Middle frontal gyrus (tissue), 1 donor: ENCODE results near the gene CFAP91.
A peak's percentile ranks its signal among the peaks of the same experiment; 100 is the strongest.

Source experiments
- DNase-seq: peaks from one replicate; pipeline ENCODE4 v3.0.0-alpha.2; 2015; ENCODE audit warnings: low spot score; ENCODE audit errors: extremely low spot score

CFAP91 gene

DNA sequence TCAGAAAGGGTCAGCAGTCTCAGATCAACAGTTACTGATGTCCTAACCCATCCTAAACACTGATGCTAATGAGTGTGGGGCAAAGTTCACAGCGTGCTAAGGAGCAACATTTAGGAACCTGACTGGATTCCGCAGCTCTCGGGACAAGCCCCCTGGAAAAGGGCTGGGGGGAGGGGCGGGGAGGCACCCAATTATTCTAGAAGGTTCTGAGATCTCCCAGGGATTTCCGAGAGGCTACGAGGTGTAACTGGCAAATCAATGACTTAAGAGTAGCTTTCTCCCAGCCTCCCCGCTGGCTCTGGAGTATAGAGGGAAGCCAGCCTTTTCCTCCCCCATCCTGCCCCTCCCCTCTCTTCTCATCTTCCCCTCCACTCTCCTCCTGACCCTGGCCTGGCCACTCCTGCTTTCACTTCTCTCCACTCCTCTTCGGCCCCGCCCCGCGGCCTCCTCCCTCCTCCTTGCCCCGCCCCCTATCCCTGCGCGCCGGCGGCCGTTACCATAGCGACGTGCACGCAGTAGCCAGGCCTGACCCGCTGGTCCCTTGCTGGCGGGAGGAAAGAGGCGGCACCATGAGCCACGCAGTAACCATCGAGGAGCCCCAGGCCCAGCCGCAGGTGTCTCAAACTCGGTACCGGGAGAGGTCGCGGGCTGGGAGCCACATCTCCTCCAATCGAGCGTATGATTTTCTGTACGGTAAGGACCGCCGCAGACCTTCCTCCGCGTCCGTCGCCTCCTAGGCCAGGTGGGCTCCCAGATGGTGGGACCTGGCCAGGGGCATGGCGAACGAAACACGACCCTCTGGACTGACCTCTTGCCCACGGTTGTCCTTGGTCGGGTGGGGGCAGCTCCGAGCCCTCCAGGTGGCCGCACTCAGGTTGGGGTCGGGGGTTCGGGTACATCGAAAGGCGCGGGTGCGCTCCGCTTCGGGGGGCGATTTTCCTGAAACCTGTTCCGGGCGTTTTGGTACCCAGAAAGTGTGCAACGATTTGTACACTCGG is at the start of gene CFAP91:
CFAP91 (plus strand) TSS at position 493 of the 998 bp plus-strand sequence; CDS start at position 570, 77 bp downstream.
- peak; percentile 79 for DNase-seq

DNA sequence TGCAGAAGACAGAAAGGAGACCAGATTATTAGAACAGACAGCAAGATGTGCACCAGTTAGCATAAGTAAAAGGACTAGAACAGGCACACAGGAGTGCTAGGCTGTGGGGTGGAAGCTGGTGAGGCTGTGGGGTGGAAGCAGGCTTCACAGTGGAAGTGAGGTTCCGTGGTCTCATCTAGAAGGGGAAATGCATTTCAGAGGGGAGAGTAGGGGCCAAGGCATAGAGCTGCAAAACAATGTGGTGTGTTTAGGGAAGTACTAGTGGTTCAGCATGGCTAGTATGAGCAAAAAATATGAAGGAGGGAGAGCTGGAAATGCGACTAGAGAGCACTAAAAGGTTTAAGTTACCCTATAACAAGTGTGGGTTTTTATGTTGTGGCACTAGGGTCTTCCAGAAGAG is 48.9 kb upstream of the CFAP91 start:
- DNase-seq: no peak

DNA sequence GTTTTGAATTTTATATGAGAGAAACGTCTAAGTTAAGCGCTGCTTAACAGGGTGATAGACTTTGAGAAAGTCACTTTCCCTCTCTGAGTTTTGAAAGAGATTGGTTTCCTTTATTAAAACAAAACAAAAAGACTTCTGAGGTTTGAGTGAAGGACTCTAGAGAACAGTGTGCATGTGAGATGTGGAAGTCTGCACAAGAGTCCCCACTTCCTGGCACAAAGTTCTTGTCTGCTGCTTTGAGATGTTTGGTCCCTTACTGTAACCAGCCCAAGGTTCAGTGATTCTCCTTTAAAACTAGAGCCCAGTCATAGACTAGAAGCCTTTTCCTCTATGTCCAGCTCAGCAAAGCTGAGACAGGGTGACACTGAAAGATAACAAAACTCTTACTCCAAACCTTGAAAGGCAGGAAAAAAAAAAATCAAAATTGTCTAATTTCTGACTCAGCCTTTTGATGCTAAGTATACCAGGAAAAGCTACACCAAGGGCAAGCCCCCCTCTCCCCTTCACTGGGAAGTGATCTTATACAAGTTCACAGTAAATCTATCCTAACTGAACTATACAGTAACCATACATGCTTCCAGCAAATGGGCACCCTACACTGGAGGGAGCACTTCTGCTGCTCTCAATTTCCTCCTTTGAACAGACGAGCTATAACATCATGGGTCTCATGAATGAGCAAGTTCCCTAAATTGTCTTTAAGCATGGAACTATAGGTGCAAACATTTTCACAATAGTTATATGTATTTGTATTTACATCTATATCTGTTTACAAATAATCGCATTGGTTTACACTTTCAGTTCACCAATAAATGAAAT is 44.7 kb upstream of the CFAP91 start:
- no peak for DNase-seq

- no peak for DNase-seq
These were observed 43.8 kb upstream of the CFAP91 start for GRCh38 chr3:119658994-119659393.

GRCh38 chr3:119659606-119660291 is 43.1 kb upstream of the CFAP91 start:
- no peak for DNase-seq

- no peak for DNase-seq
These were observed 42.1 kb upstream of the CFAP91 start, which contains the start of gene POPDC2 for GRCh38 chr3:119660474-119661440. Gene POPDC2 (minus strand): TSS chr3:119660589. CDS start chr3:119660423, 166 bp downstream.

DNA sequence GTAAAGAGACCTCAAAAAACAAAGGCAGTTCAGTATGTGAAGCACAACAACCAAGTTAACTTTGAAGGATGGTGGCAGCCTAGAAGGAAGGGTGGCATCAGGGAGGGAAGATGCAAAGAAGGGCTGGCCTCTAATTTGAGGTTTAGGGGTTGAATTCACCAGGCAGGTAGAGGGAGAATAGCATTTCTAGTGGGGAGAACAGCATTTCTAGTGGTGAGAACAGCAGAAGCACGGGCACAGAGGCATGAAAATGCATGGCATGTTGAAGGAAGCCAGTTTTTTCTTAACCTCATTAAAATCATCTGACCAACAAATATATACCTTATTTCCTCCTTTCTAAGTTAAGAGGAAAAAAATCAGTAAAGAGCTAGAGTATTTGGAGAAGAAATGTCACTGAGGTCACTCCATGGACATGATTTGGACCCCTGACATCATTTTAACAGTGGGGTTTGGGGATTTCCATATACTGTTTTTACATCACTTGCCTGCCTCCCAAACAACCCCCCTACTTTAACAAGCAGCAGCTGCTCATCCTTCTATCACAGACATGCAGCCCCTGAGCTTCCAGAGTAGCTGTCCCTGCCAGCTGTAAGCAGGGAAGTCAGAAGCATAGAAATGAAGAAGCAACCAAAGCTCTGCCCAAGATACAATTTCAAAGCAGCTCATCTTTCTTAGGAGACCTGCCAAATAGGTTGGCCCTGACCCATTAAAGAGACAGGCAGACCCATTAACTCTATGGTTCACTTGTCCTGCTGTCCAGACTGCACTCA is 40.0 kb upstream of the CFAP91 start:
- no peak for DNase-seq

DNA sequence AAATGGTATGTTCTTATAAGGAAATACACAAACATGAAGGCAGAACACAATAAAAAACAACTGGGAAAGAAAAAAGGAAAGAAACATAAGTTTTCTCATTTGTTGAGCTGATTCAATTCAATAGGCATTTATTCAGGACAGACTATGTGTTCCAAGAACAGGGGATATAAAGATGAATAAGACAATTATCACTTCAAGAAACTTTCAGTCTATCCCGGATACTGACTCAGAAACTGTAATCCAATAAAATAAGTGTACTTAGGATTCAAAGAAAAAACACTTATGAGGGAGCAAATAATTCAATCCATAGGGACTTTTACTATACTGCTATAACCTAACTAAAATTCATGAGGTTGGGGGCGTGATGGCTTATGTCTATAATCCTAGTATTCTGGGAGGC is 38.9 kb upstream of the CFAP91 start:
- DNase-seq: no peak

- no peak for DNase-seq
These were observed 38.5 kb upstream of the CFAP91 start for GRCh38 chr3:119664370-119664769.

DNA sequence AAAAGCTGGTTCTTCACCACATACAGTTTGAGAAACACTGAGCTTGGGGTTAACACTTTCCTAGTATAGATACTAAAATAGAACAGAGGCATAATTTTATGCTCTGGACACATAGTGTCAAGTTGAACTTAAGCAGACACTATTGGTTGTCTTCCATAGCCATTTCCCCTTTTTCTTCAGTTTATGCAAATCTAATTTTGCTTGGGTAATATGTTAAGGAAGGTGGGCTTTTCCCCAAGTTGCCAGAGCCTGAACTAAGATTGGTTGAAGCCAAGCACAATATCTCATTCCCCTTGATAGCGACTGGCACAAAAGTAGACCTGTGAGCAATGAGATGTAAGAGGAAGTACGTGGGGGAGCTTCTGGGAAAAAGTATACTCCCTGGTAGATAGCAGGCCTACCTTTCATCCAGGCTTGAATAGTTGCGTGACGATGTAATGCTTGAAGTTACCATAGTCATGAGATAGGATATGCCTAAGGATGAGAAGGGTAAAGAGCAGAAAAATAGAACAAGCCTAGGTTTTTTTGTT is 37.9 kb upstream of the CFAP91 start:
- DNase-seq: no peak

DNA sequence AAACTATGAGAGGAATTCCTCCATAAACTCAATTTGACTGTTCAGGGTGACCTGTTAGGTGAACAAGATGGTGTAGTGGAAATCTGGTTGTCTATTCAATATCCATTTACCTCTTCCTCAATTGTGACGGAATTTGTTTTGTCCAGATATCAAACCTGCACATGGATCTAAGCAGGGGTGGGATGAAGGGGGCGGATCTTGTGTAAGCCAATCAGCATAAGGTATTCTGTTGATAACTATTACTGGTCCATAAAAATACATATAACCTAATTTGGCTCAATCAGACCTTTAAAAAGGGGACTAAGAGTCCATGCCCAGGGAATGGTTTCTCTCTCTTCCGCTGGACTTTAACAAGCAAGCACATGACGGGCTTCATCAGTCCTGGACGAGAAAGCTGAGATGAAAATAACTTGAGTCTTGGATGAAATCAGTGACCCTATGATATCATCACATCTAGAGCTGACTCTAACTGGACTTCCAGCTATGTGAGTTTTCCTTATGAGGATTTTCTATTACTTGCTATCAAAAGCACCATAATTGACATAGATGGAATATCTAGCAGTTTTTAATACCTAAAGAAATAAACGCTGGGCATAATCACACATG is 36.8 kb upstream of the CFAP91 start:
- no peak for DNase-seq

DNA sequence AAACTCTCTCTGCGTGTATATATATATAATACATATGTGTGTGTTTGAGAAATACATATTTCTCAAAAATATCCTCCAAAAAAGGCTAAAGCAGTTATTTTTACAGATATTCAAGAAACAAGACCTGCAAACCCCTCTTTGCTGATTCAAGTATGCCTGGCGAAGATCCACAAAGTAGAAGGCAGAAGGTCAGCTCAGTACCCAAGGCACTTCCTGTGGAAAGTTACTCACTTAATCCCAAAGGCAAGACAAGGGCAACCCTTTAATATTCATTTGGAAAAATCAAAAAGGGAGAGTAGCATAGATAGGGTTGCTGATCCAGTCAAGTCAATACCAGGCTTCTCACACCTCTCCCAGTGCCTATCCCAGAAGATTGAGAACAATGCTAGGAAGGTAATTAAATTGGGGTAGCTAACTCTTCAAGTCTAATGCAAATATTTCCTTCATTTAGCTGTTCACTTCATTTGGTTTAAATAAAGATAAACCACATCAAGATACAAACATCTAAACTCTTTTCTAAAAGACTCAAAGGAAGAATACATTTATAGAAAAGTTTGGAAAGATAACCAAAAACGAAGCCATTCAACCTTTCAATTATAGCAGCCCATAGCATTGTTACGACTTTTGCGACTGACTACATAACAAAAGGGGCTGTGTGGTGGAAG is 32.8 kb upstream of the CFAP91 start:
- DNase-seq: no peak

GRCh38 chr3:119672776-119673175 is 30.0 kb upstream of the CFAP91 start:
- no peak for DNase-seq

GRCh38 chr3:119673875-119674274 is 28.9 kb upstream of the CFAP91 start:
- DNase-seq: no peak

- no peak for DNase-seq
These were observed 27.5 kb upstream of the CFAP91 start for GRCh38 chr3:119675188-119675874.

GRCh38 chr3:119676020-119676419 is 26.8 kb upstream of the CFAP91 start:
- no peak for DNase-seq

DNA sequence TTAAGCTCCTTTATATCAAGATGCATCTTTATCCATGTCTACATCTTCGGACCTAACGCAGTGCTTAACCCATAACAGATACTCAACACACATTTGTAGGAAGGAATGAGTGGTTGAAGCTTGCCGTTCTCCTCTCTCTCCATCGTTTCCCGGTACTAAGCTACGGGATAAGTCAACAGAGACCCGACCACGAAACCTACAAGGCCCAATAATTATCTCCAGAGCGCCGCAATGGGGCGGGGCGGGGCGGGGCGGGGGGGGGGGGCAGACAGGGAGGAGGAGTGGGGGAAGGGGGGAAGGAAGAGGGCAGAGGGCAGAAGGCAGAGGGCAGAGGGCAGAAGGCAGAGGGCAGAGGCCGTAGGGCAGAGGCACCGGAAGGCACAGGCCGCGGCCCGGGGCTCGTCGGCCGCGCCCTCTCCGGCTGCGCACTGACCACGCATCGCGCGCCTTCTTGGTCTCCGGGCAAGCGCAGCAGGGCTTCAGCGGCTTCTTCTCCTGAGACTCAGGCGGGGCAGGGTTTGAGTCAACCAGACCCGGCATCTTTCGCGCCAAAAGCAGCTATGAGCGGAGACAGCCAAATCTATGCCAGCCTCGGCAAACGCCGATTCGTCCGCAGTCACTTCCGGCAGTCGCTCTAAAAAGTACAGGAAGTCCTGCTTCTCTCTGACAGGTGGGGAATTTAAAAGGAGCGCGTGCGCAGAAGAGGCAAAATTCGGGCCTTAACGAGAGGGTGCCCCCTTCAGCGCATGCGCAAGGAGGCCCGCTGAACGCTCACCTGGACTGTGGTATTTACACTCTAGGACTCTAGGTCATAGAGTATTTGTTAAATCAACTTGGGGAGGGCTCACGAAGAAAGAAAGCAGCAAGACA is 25.8 kb upstream of the CFAP91 start, which contains the start of gene COX17:
COX17 (minus strand) TSS at position 636 of the 870 bp plus-strand sequence; CDS start at position 540, 96 bp downstream.
- DNase-seq: peak; percentile 92
